ENCODE data around the gene FASN.
A peak's percentile ranks its signal among the peaks of the same experiment; 100 is the strongest.
"Not testable (repeated sequence)": the region's sequence is repeated elsewhere in the genome, so short reads cannot be mapped to it uniquely, and the experiment has no call there.

FASN gene

DNA sequence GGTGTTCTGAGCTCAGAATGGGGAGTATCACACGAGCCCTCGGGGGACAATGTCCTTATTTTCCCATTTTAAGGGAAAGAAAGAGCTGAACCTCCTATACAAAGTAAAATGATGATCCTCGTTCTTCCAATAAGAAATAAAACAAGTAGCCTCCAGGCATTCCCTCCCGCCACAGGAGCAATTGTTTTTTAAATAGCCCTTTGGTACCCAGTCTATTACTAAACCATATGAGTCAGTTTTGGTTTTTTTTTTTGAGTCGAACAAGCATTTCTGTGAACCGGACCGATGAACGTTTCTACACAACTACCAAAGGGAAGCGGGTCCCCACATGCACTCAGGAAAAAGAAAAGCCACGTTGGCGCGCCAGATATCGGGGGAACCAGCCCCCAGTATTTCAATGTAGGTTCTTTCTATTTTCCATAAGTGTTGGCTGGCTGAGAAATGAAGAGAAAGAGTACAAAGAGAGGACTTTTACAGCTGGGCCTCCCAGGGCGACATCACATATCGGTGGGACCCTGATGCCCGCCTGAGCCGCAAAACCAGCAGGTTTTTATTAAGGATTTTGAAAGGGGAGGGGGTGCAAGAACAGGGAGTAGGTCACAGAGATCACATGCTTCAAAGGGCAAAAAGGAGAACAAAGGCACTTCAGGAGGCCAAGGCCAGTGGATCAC, 56.8 kb downstream of the FASN start:
- DNase-seq (ENCODE audit: low spot score): no peak

DNA sequence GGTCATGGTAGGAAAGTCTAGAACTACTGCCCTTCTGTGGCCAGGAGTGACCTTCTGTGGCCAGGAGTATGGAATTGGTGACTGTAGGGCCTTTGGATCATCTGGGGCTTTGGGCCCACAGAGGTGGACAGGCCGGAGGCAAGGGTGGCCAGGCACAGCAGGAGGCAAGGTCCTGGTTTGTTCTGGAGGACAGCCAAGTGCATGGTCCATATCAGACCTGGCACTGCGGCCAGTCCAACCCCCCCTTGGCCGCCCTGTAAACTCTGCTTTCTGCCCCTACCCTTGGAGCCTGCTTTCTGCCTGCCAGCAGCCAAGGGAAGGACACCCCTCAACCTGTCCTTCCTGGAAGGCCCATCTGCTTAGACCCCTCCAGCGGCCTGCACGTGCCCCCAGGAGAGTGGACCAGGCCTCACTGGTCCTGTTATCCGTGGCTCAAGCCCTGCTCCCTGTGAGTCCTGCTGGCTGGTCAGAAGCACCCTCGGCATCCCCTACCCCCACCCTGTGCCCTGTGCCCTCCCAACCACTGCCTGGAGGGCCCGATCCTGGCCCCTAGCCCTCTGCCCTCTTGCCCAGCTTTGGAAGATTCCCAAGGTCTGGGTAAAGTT, 58.2 kb downstream of the FASN start:
- no peak for DNase-seq (ENCODE audit: low spot score)

DNA sequence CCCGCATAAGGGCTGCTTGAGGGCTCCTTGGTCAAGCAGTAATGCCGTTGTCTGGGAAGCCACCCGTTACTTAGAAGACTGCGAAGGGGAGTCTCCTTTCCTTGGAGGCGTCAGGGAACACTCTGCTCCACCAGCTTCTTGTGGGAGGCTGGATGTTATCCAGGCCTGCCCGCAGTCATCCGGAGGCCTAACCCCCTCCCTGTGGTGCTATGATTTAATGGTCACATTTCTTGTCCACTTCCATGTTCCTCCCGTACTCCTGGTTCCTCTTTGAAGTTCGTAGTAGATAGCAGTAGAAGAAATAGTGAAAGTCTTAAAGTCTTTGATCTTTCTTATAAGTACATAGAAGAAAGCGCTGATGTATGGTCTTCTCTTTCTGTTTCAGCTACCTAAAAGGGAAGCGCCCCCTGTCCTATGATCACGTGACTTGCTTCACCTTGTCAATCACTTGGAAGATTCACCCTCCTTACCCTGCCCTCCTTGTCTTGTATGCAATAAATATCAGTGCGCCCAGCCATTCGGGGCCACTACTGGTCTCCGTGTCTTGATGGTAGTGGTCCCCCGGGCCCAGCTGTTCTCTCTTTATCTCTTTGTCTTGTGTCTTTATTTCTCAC, 59.1 kb downstream of the FASN start:
- not testable (repeated sequence) for DNase-seq (ENCODE audit: low spot score)

DNA sequence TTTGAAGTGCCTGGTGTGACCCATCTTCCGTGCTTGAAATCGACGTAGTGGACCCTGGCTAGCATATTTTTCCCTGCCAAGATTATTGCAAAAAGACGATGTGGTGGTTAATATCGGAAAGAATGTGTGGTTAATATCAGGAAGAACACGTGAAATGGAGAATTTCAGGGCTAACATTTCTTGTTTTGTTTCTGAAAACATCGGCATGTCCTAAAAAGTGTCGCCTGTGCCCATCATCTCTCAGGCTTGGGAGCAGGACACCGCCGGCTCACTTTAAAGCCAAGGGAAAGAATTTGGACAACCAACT, 60.2 kb downstream of the FASN start:
- no peak for DNase-seq (ENCODE audit: low spot score)

DNA sequence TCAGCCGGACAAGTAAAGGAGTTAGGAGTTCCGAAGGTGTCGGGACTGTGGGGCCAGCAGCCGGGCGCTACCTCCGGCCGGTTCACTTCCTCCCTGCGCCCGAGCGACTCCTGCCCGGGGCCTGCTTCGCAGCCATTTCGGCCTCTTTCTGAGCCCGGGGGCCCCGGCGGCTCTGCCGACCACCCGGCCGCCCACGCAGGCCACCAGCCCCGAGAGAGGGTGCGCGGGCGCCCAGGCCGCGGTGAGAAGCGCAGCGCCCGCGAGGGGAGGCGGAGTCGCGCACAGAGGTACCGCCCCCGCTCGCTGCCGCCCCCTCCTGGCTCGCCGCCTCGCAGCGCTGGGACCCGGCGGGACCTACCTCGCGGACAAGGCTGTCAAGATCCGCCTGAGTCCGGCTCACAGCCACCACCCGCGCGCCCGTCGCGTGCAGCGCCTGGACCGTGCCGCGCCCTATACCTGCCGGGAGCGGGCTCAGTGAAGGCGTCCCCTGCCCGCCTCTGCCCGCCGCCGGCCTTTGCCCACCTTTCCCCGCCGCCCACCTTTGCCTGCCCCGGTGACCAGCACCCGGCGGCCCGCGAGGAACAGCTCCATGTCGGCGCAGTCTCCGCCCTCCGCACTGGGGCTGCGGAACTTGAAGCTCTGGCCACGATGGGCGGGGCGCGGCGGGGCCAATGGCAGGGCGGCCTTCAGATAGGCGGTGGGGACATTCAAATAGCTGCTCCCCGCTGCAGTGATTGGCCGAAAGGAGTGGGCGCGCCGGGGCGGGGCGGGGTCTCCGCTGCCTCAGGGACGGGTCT, 60.7 kb downstream of the FASN start, which contains the start of gene DCXR:
TSS of gene DCXR (minus strand) at position 606 of the 797 bp plus-strand sequence. CDS start at position 591, 15 bp downstream.
- peak; percentile 99 for DNase-seq (ENCODE audit: low spot score)

DNA sequence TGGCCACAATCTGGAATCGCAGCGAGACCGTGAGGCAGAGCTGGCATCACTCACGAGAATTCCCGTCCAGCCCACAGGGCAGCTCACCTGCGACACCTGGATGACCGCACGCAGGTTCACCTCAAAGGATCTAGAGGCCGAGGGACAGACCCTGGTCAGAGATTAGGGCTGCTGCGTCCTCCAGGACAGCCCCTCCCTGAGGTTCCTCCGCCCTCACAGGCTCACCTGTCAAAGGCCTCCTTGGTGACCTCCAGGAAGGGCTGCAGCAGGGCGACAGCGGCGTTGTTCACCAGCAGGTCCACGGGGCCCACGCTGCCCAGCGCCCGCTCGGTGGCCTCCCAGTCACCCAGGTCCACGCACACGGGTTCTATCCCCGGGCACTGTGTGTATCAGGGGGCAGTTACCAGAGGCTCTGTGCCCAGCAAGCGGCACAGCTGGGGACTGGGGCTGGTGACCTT, 61.4 kb downstream of the FASN start:
- DNase-seq (ENCODE audit: low spot score): no peak

DNA sequence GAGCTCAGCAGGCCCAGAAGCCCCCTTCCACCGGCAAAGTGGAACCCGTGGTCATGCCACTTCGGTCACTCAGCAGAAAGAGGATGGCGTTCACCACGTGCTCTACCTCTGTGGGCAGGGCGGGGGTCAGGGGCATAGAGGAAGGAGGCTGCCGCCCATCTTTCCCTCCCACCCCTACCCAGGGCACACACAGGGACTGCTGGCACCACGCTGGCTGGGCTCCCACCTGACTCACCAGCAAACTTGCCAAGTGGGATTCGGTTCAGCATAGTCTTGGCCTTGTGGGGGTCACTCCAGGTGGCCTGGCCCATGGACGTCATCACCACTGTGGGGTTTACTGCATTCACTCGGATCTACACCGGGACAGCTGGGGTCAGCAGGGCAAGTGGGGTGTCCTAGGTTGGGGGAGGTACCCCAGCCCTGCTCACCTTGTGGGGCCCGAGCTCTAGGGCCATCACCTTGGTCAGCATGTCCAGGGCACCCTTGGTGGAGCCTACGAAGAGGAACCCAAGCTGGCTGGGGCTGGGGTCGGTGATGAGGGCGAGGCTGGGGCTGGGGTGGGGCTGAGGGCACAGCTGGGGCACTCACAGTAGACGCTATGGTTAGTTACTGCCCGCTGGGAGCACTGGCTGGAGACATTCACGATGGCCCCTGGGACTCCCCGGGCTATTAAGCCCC, 61.9 kb downstream of the FASN start:
- no peak for DNase-seq (ENCODE audit: low spot score)

DNA sequence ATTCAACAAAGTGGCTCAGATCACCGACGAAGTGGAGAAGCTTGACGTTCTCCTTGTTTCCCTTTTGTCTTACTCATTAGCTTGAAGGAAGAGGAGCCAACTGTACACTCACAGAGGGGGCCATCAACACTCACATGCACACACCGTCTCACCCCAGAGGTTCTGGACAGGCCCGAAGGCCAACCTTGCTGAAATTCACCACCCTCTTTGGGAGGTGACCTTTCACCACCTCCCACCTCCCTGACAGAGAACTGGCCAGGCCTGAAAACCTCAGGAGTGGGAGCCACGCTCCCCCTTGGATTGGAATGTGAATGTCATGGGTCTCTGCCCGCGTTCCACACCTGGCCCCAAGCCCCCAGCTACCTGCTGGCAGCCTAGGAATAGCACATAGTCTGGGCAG, 62.5 kb downstream of the FASN start:
- DNase-seq (ENCODE audit: low spot score): no peak

DNA sequence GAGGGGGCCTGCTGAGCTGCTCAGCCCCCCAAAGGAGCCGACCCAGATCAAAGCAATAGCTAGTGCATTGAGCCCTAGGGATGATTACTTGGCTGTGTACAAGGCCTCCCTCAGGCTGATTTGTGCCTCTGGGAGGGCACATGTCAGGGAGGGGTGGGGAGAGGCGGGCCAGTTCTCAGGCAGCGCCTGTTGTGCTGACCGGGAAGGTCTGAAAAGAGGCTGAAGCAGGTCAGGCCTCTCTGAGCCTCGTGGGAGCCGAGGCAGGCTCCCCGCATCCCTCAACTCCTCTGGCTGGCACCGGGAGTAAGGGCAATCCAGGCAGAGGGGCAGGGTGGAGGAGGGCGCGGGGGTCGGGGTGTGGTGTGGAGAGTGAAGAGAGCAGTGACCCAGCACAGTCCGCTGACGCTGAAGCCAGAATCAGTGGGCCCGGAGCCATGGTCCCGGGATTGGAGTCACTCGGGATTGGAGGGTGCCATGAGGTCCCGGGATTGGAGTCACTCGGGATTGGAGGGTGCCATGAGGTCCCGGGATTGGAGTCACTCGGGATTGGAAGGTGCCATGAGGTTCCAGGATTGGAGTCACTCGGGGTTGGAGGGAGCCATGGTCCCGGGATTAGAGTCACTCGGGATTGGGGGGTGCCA, 63.5 kb downstream of the FASN start:
- DNase-seq (ENCODE audit: low spot score): no peak

DNA sequence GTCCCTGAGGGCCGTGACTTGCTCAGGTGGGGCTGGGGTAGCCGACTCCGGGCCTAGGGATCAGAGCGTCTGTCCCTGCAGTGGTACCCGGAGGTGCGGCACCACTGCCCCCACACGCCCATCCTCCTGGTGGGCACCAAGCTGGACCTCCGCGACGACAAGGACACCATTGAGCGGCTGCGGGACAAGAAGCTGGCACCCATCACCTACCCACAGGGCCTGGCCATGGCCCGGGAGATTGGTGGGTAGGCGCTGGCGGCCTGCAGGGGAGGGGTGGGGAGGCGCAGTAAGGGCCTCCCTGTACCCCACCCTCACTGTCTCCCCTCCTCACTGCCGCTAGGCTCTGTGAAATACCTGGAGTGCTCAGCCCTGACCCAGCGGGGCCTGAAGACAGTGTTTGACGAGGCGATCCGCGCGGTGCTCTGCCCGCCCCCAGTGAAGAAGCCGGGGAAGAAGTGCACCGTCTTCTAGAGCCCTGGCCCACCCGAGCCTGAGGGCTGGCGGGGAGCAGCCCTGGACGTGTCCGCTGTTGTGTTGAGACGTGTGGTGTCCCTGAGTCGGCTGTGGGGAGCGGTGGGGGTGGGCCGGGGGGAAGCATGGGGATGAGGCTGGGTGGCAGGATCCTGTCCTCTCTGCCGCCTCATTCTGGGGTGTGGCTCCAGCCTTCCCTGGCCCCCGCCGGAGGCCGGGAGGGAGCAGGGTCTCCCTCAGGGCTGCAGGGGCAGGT, 64.5 kb downstream of the FASN start:
- no peak for DNase-seq (ENCODE audit: low spot score)

DNA sequence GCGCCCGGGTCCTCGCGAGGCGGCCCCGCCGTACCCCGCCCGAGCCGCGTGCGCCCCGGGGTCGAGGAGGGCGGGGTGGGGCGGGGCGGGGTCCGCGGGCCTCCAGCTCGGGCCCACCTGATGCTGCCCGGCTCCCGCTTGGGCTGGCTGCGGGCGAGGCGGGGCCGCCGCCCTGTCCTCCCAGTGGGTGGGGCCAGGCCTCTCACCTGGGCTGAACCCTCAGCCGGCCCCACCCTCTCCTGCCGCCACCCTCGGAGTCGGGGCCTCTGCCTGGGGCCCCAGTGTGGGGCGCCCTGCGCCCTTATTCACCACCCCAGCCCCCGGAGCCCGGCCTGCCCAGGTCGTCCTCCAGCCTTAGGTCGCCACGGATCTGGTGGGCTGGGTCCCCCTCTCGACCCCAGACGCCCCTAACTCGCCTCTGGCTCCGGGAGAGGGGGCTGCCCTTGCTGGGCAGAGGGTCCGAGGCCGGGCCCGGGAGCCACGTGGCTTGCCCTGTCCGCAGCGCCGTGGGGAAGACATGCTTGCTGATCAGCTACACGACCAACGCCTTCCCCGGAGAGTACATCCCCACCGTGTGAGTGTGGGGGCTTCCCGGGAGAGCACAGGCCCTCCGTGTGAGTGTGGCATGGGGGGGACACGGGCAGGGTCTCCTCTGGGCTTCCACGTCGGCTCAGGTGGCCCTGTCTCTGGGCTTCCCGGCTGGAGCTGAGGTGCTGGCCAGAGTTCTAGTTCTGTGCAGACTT, 66.0 kb downstream of the FASN start:
- DNase-seq (ENCODE audit: low spot score): peak; percentile 88

DNA sequence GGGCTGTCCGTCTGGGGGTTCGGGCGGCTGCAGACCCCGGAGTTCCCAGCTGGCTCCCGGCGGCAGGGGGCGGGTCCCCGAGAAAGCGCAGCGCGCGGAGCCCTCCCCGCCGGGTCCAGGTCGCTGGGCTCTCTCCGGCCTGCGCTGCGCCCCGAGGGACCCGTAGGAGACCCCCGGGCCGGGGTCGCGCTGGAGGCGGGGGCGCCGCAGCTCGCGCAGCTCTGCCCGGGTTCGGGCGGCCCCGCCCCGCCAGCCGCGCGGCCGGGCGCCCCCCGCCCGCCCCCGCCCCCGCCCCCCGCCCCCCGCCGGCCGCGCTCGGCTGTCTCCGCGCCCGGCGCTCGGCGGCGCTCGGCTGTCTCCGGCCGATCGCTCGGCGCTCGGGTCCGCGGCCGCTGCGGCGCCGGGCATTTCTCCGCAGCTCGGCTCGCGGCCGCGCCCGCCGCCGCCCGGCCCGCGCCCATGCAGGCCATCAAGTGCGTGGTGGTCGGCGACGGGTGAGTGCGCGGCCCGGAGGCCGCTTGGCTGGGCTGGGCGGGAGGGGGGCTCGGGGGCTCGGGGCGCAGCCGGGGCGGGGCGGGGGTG, 66.6 kb downstream of the FASN start, which contains the start of gene RAC3:
TSS of gene RAC3 (plus strand) at position 376 of the 582 bp plus-strand sequence. CDS start at position 460, 84 bp downstream.
- peak; percentile 95 for DNase-seq (ENCODE audit: low spot score)

DNA sequence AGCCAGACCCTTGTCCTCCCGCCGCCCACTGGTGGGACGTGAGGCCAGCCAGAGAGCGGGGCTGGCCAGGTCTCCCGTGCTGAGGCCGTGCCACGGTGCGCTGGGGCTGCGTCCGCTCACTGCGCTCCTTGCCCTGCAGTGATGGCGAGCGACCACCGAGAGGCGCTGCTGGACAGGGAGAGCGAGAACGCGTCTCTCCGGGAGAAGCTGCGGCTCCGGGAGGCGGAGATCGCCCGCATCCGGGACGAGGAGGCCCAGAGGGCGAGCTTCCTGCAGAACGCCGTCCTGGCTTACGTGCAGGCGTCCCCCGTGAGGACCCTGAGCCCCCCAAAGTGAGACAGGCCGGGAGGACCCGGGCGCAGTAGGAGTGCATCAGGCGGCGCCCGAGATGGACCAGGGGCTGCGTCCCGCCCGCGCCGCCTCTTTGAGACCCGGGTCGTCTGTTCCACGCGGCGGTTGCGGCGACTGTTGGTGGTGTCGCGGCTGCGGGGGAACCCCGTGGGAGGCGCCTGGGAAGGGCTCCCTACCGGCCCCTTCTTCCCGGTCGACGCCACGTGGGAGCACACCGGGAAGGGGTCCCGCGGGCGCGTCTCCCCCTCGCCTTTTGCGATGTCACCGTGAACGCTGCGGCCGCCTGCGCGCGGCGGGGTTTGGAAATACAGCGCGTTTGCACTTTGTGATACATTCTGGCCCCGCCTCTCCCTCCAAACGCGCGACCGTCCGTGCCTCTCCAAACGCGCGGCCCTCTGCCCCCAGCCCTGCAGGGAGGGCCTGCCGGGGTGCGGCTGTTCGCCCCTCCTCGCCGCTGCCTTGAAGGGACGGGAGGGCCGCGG, 67.3 kb downstream of the FASN start:
- DNase-seq (ENCODE audit: low spot score): peak; percentile 96

DNA sequence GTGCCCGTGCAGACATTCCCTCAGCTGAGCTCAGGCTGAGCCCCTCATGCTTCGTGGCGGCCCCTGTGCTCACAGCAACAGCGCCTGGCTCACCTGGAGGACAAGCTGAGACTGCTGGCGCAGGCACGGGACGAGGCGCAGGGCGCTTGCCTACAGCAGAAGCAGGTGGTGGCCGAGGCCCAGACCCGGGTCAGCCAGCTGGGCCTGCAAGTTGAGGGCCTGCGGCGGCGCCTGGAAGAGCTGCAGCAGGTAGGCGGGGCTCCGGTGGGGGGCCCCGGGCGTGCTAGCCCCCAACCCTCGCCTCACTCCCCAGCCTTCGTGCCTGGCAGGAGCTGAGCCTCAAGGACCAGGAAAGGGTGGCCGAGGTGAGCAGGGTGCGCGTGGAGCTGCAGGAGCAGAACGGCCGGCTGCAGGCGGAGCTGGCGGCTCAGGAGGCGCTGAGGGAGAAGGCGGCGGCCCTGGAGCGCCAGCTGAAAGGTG, 68.0 kb downstream of the FASN start:
- no peak for DNase-seq (ENCODE audit: low spot score)

DNA sequence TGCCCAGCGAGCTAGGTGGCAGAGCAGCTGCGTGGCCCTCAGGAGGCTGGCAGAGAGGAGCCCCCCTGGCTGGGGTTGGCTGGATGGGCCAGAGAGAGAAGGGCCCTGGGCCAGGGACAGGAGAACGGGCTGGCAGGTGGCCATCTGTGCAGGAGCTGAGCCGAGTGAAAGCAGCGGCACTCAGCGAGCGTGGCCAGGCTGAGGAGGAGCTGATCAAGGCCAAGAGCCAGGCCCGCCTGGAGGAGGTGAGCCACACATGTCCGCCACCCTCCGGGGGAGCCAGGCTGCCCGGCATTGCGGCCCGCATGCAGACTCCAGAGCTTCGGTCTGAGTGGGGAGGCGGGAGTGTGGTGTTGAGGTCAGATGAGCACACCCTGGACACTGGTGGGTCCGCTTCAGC, 68.6 kb downstream of the FASN start:
- DNase-seq (ENCODE audit: low spot score): no peak

DNA sequence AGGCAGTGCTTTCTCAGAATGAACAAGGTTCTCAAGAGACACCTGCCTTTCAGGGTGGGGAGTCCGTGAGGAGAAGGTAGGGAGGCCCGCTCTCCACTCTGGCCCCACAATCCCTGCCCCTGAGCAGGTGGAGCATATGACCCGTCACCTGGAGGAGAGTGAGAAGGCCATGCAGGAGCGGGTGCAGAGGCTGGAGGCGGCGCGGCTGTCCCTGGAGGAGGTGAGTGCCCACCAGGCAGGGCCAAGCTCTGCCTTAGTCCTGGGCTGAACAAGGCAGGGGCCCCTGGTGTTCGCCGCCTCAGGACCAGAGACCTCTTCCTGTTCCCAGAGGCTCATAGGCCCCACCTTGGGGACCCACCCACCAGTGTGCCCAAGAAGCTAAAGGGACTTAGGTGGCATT, 69.1 kb downstream of the FASN start:
- no peak for DNase-seq (ENCODE audit: low spot score)

Measured in D341Med (cell line).